HG03521 (cell line): Measurements from ENCODE around the gene SCN7A.
"Not testable (repeated sequence)": the region's sequence is repeated elsewhere in the genome, so short reads cannot be mapped to it uniquely, and the experiment has no call there.

Experiments
- ATAC-seq: cut with Tn5 transposase; IDR thresholded peaks from one replicate; pipeline ENCODE4 v1.9.1; 2021; ENCODE audit warnings: mild to moderate bottlenecking, moderate library complexity; ENCODE audit not compliant: unreplicated experiment

Gene SCN7A

GRCh38 chr2:166360906-166361305, 133.1 kb downstream of the SCN7A start:
- no peak for ATAC-seq

GRCh38 chr2:166360426-166360825, 133.6 kb downstream of the SCN7A start:
- no peak for ATAC-seq

- ATAC-seq: not testable (repeated sequence)
Observed at GRCh38 chr2:166357950-166358321, 136.1 kb downstream of the SCN7A start.

GRCh38 chr2:166357068-166357949, 136.7 kb downstream of the SCN7A start:
- no peak for ATAC-seq
